Liver (tissue), 3 donors: ENCODE results near the gene PRPF40B.

ENCODE experiments used
- ATF3 ChIP-seq: IDR thresholded peaks from 2 replicates; pipeline ENCODE4 v1.6.1; 2016; ENCODE audit warnings: antibody characterized with exemption
- CTCF ChIP-seq: fragments of 150-350 bp; IDR thresholded peaks from 2 replicates; pipeline ENCODE4 v1.5.1; 2017; ENCODE audit warnings: improper control_type of control experiment, low read depth, low read length; ENCODE audit not compliant: missing input control
- EGR1 ChIP-seq, 2 donors: IDR thresholded peaks; 2 replicates each; pipeline ENCODE4 v1.6.1; 2016 to 2018; ENCODE audit warnings: antibody characterized with exemption in 2 of 2, low read depth in 2 of 2
- FOXA1 ChIP-seq: IDR thresholded peaks from 2 replicates; pipeline ENCODE4 v1.6.1; 2016; ENCODE audit warnings: antibody characterized with exemption
- GABPA ChIP-seq, 2 donors: IDR thresholded peaks in 1 of 2; conservative IDR thresholded peaks in 1 of 2; 2 replicates each; pipeline ENCODE4 v1.6.1; 2016; ENCODE audit warnings: antibody characterized with exemption in 2 of 2, mild to moderate bottlenecking in 1 of 2, moderate library complexity in 1 of 2
- JUND ChIP-seq, 2 donors: IDR thresholded peaks; 2 replicates each; pipeline ENCODE4 v1.6.1; 2016; ENCODE audit warnings: antibody characterized with exemption in 2 of 2
- MAX ChIP-seq: IDR thresholded peaks from 2 replicates; pipeline ENCODE4 v1.6.1; 2016; ENCODE audit warnings: antibody characterized with exemption
- NR2F2 ChIP-seq: IDR thresholded peaks from 2 replicates; pipeline ENCODE4 v1.6.1; 2016; ENCODE audit warnings: antibody characterized with exemption
- RAD21 ChIP-seq, 2 donors: IDR thresholded peaks; 2 replicates each; pipeline ENCODE4 v1.6.1; 2016; ENCODE audit warnings: antibody characterized with exemption in 2 of 2, mild to moderate bottlenecking in 2 of 2
- REST ChIP-seq: IDR thresholded peaks from 2 replicates; pipeline ENCODE4 v1.6.1; 2016; ENCODE audit warnings: antibody characterized with exemption, mild to moderate bottlenecking
- SP1 ChIP-seq: IDR thresholded peaks from 2 replicates; pipeline ENCODE4 v1.6.1; 2018; ENCODE audit warnings: antibody characterized with exemption, mild to moderate bottlenecking
- TAF1 ChIP-seq: conservative IDR thresholded peaks from 2 replicates; pipeline ENCODE4 v1.6.1; 2016; ENCODE audit warnings: antibody characterized with exemption, mild to moderate bottlenecking
- YY1 ChIP-seq: IDR thresholded peaks from 2 replicates; pipeline ENCODE4 v1.6.1; 2016; ENCODE audit warnings: antibody characterized with exemption, mild to moderate bottlenecking
- ZBTB33 ChIP-seq: IDR thresholded peaks from 2 replicates; pipeline ENCODE4 v1.6.1; 2016; ENCODE audit warnings: antibody characterized with exemption
- donor health status: healthy.
- donor health status: healthy.

GRCh38 chr12:49577589-49578315 is 45.6 kb upstream of the PRPF40B start:
- TF ChIP-seq REST (no peak), CTCF (no peak), FOXA1 (no peak), SP1 (no peak), JUND (IDR thresholded peaks at IDR 0.05) (no peak), NR2F2 (no peak), TAF1 (no peak), RAD21 (IDR thresholded peaks at IDR 0.05) (no peak), YY1 (no peak), ZBTB33 (no peak), GABPA (IDR thresholded peaks at IDR 0.05 in 1 of 2, conservative IDR thresholded peaks at IDR 0.05 in 1 of 2) (no peak), EGR1 (IDR thresholded peaks at IDR 0.05; ENCODE audit: low read depth in 2 of 2) (no peak), MAX (no peak), ATF3 (no peak)
